Measurements from ENCODE around the gene GOLGA6C.
"Not testable (repeated sequence)": the region's sequence is repeated elsewhere in the genome, so short reads cannot be mapped to it uniquely, and the experiment has no call there.

DNA sequence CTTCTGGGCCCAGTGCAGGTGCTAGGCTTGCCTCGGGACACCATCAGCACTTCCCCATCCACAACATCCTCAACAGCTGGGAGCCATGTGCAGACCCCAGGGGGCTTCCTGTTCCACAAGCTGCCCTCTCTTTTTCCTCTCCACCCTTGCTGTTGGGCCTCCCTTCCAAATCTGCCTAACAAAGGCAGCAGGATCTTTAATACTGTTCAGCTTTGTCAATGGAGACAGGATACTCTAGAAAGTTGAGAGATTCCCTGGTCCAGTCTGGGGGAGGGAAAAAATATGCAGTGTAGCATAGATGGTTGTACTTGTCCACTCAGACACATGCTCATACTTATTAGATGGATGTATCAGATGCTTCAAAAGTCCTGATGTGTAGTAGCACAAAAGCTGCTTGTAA, 20.4 kb downstream of the GOLGA6C start:
- not testable (repeated sequence) for TF ChIP-seq EP300 (IDR thresholded peaks at IDR 0.05; ENCODE audit: low read depth); POLR2A (IDR thresholded peaks at IDR 0.05); POLR2AphosphoS5 (IDR thresholded peaks at IDR 0.05)
- TF ChIP-seq, protein P1, sequence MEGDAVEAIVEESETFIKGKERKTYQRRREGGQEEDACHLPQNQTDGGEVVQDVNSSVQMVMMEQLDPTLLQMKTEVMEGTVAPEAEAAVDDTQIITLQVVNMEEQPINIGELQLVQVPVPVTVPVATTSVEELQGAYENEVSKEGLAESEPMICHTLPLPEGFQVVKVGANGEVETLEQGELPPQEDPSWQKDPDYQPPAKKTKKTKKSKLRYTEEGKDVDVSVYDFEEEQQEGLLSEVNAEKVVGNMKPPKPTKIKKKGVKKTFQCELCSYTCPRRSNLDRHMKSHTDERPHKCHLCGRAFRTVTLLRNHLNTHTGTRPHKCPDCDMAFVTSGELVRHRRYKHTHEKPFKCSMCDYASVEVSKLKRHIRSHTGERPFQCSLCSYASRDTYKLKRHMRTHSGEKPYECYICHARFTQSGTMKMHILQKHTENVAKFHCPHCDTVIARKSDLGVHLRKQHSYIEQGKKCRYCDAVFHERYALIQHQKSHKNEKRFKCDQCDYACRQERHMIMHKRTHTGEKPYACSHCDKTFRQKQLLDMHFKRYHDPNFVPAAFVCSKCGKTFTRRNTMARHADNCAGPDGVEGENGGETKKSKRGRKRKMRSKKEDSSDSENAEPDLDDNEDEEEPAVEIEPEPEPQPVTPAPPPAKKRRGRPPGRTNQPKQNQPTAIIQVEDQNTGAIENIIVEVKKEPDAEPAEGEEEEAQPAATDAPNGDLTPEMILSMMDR (IDR thresholded peaks at IDR 0.05): not testable (repeated sequence)
